Measurements from ENCODE around the gene TMEM255B.
A peak's percentile ranks its signal among the peaks of the same experiment; 100 is the strongest.

Gene TMEM255B

GRCh38 chr13:113814435-113814821, 55.4 kb downstream of the TMEM255B start:
- Histone ChIP-seq H3K4me3 (ENCODE audit: severe bottlenecking) (no peak overlapping the region), H3K36me3 (ENCODE audit: low read depth) (no peaks in the 10 kb centered on the region), H3K9me3 (ENCODE audit: severe bottlenecking) (no peaks in the 10 kb centered on the region), H3K27ac (ENCODE audit: poor library complexity, severe bottlenecking) (no peak overlapping the region), H3K27me3 (ENCODE audit: insufficient read depth, poor library complexity, severe bottlenecking) (no peaks in the 10 kb centered on the region), H3K4me1 (ENCODE audit: insufficient read depth, poor library complexity, severe bottlenecking) (no peaks in the 10 kb centered on the region)
- no peak for ATAC-seq (ENCODE audit: low read depth)
- DNase-seq (ENCODE audit: low spot score): no peak
- no peak for TF ChIP-seq CTCF (IDR thresholded peaks at IDR 0.05; ENCODE audit: poor library complexity, severe bottlenecking)

- no peak for DNase-seq (ENCODE audit: low spot score)
- H3K36me3 ChIP-seq (ENCODE audit: low read depth): no peaks in the 10 kb centered on the region; the same call in 1 of the 2 replicates
- no peaks in the 10 kb centered on the region for H3K27me3 ChIP-seq (ENCODE audit: insufficient read depth, poor library complexity, severe bottlenecking)
- H3K9me3 ChIP-seq (ENCODE audit: severe bottlenecking): no peaks in the 10 kb centered on the region
- TF ChIP-seq CTCF (IDR thresholded peaks at IDR 0.05; ENCODE audit: poor library complexity, severe bottlenecking): no peak
- no peak for ATAC-seq (ENCODE audit: low read depth)
- H3K27ac ChIP-seq (ENCODE audit: poor library complexity, severe bottlenecking): no peak overlapping the region
- no peak overlapping the region for H3K4me3 ChIP-seq (ENCODE audit: severe bottlenecking)
- peaks cover under 1% of the 10 kb centered on the region for H3K4me1 ChIP-seq (ENCODE audit: insufficient read depth, poor library complexity, severe bottlenecking)
These were observed 56.4 kb downstream of the TMEM255B start for GRCh38 chr13:113815151-113816058.

- no peak overlapping the region for H3K4me3 ChIP-seq (ENCODE audit: severe bottlenecking)
- no peaks in the 10 kb centered on the region; the same call in 1 of the 2 replicates for H3K36me3 ChIP-seq (ENCODE audit: low read depth)
- ATAC-seq (ENCODE audit: low read depth): no peak
- no peak overlapping the region for H3K27ac ChIP-seq (ENCODE audit: poor library complexity, severe bottlenecking)
- TF ChIP-seq CTCF (IDR thresholded peaks at IDR 0.05; ENCODE audit: poor library complexity, severe bottlenecking): no peak
- H3K9me3 ChIP-seq (ENCODE audit: severe bottlenecking): no peaks in the 10 kb centered on the region
- H3K27me3 ChIP-seq (ENCODE audit: insufficient read depth, poor library complexity, severe bottlenecking): no peaks in the 10 kb centered on the region
- DNase-seq (ENCODE audit: low spot score): no peak
- peaks cover 7% of the 10 kb centered on the region for H3K4me1 ChIP-seq (ENCODE audit: insufficient read depth, poor library complexity, severe bottlenecking)
These were observed 57.4 kb downstream of the TMEM255B start for GRCh38 chr13:113816254-113816929.

GRCh38 chr13:113816946-113817859, 58.2 kb downstream of the TMEM255B start:
- Histone ChIP-seq H3K4me3 (ENCODE audit: severe bottlenecking) (no peak overlapping the region), H3K27me3 (ENCODE audit: insufficient read depth, poor library complexity, severe bottlenecking) (no peaks in the 10 kb centered on the region), H3K27ac (ENCODE audit: poor library complexity, severe bottlenecking) (peak overlapping the region; percentile 27), H3K36me3 (ENCODE audit: low read depth) (peaks cover 6% of the 10 kb centered on the region), H3K4me1 (ENCODE audit: insufficient read depth, poor library complexity, severe bottlenecking) (peaks cover 14% of the 10 kb centered on the region), H3K9me3 (ENCODE audit: severe bottlenecking) (no peaks in the 10 kb centered on the region)
- TF ChIP-seq CTCF (IDR thresholded peaks at IDR 0.05; ENCODE audit: poor library complexity, severe bottlenecking): peak; percentile 69
- peak; percentile 8; the same call in 2 of the 3 replicates for ATAC-seq (ENCODE audit: low read depth)
- DNase-seq (ENCODE audit: low spot score): peak; percentile 92
